ENCODE measurements around the gene PABPN1L. TPM values are rescaled to one million over a fixed set of nuclear protein-coding genes. Genes with fewer than 3 reads are reported as not detected.

PABPN1L gene
- total and polyA plus RNA-seq, 8 donors, result 0.15 TPM; not detected in 7

DNA sequence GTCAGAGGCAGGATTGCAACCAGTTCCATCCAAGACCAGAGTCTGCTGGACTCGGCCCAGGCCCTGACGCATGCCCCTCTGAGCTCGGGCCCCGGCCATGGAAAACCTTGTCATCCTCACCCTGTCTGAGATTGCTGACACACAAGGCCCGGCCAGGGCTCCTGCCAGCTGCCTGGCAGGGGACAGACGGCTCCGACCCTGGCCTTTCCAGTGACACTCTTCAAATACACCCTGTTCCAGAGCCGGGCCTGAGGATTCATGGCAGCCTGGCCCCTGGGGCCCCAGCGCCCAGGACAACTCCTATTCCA, 3.2 kb upstream of the PABPN1L start:
- WGBS, 5 donors, result 76 to 100% (median 84%) methylated on average over 1 to 9 of the region's 9 CpGs
- intact Hi-C loops (cut with DNase I; ENCODE audit: low total_unique reads), result no loop called here
- peaks cover 0 to 9% (median 7%) of the 10 kb centered on the region in 4 donors for H3K4me1 ChIP-seq
- H3K9me3 ChIP-seq, result no peaks in the 10 kb centered on the region
- H3K4me3 ChIP-seq, result no peak overlapping the region
- peaks cover 0 to 74% (median 37%) of the 10 kb centered on the region in 3 donors for H3K27me3 ChIP-seq
- TF ChIP-seq POLR2A (IDR thresholded peaks at IDR 0.05), result no peak
- TF ChIP-seq, protein P1, sequence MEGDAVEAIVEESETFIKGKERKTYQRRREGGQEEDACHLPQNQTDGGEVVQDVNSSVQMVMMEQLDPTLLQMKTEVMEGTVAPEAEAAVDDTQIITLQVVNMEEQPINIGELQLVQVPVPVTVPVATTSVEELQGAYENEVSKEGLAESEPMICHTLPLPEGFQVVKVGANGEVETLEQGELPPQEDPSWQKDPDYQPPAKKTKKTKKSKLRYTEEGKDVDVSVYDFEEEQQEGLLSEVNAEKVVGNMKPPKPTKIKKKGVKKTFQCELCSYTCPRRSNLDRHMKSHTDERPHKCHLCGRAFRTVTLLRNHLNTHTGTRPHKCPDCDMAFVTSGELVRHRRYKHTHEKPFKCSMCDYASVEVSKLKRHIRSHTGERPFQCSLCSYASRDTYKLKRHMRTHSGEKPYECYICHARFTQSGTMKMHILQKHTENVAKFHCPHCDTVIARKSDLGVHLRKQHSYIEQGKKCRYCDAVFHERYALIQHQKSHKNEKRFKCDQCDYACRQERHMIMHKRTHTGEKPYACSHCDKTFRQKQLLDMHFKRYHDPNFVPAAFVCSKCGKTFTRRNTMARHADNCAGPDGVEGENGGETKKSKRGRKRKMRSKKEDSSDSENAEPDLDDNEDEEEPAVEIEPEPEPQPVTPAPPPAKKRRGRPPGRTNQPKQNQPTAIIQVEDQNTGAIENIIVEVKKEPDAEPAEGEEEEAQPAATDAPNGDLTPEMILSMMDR (IDR thresholded peaks at IDR 0.05), result no peak
- TF ChIP-seq POLR2AphosphoS5 (IDR thresholded peaks at IDR 0.05), result no peak
- no peak for TF ChIP-seq EP300 (IDR thresholded peaks at IDR 0.05)
- no peaks in the 10 kb centered on the region for H3K36me3 ChIP-seq
- DNase-seq, result no peak
- no peak overlapping the region for H3K27ac ChIP-seq

DNA sequence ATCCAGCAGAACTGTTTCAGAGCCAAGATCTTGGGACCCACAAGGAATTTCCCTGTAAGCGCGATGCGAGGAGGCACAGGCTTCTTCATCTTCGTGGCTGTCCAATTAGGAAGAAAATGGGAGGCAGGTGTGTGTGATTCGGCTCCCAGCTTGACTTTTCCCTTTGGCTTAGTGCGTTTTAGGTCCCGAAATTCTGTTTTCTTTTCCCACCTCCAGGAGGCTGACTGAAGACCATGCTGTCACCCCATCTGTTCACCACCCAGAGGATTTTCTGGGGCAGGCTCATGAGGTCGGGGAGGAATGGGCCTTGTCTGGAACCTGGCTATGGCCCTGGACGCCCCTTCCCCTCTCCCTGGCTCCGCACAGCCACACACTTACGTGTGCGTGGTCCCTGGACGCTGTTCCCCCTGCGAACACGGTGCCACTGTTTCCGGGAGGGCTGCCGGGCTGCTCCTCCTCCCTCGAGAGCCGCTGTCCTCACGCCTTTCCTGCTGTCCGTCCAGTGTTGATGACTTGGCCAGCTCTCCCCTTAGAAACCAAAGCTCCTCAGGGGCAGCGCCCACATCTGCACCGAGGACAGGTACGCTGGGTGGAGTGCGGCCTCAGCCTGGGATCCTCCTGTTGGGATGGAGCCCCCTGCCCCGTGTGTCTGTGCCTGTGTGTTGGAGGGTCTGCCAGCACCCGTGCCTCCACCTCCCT, 2.7 kb upstream of the PABPN1L start:
- no peaks in the 10 kb centered on the region for H3K36me3 ChIP-seq
- DNase-seq, result no peak
- no peak for TF ChIP-seq POLR2A (IDR thresholded peaks at IDR 0.05)
- H3K27me3 ChIP-seq, result peaks cover 0 to 74% (median 37%) of the 10 kb centered on the region in 3 donors
- H3K4me3 ChIP-seq, result no peak overlapping the region
- 80 to 88% (median 86%) methylated on average over 26 to 27 of the region's 27 CpGs for WGBS, 5 donors
- H3K4me1 ChIP-seq, result peaks cover 0 to 9% (median 7%) of the 10 kb centered on the region in 4 donors
- intact Hi-C loops (cut with DNase I; ENCODE audit: low total_unique reads), result no loop called here
- H3K27ac ChIP-seq, result no peak overlapping the region
- H3K9me3 ChIP-seq, result no peaks in the 10 kb centered on the region

DNA sequence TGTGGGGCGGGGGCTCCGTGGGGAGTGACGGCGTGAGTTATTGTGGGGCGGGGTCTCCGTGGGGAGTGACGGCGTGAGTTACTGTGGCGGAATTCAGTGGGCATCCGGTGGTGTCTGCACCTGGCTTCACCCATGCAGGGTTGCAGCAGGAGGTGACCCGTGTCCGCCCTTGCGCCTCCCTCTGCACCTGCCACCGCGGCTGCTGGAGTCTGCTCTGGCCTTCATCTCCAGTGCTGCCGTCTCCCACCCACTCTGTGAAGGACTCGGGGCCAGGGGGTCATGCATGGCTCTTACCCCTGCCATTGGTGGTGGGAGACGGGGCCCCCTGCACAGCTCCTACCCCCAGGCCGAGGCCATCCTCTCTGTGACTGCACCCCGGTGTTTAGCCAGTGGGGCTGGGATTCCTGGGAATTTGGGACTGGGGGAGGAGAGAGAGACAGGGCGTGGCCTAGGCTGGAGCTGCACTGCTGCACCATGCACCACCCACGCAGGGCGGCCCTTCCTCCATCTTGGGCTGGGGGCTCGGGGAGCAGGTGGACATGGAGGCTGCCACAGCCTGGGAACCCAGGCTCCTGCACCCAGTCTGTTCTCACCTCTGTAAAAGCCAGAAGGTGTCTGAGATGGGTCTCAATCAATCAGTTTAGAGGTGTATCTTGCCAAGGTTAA, 1.3 kb upstream of the PABPN1L start:
- Histone ChIP-seq H3K4me3 (no peak overlapping the region), H3K4me1 (peaks cover 0 to 9% (median 7%) of the 10 kb centered on the region in 4 donors), H3K27ac (no peak overlapping the region), H3K9me3 (no peaks in the 10 kb centered on the region), H3K27me3 (peaks cover 0 to 61% (median 35%) of the 10 kb centered on the region in 3 donors), H3K36me3 (peaks cover under 1 to 11% (median 7%) of the 10 kb centered on the region in 4 donors)
- 82 to 93% (median 85%) methylated on average over 12 to 24 of the region's 24 CpGs for WGBS, 5 donors
- TF ChIP-seq POLR2A (IDR thresholded peaks at IDR 0.05) (no peak), POLR2AphosphoS5 (IDR thresholded peaks at IDR 0.05) (no peak), EP300 (IDR thresholded peaks at IDR 0.05) (no peak)
- TF ChIP-seq, protein P1 (IDR thresholded peaks at IDR 0.05), result no peak
- intact Hi-C loops (cut with DNase I; ENCODE audit: low total_unique reads), result no loop called here
- no peak for DNase-seq

DNA sequence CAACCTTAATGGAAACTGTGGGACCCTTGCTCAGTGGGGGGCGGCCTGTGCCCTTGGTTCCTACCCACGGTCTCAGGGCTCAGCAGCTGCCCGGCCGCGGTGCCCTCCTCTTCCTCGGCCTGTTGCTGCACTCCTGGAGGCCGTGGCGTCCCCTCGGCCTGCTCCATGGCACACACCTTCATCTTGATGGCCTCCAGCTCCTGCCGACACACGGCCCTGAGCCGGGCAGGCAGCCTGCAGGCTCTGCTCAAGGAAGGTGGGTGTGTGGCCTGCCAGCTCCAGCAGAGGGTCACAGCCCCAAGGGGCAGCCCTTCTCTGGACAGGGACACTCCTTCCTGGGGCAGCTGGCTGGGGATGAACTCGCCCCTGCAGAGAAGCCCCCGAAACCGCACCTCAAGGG, 718 bp downstream of the PABPN1L start:
- Histone ChIP-seq H3K36me3 (peaks cover 18 to 31% (median 27%) of the 10 kb centered on the region in 4 donors), H3K27ac (no peak overlapping the region), H3K4me1 (peaks cover 0 to 3% (median 1%) of the 10 kb centered on the region in 4 donors), H3K4me3 (no peak overlapping the region), H3K27me3 (peaks cover 0 to 42% (median 16%) of the 10 kb centered on the region in 3 donors), H3K9me3 (no peaks in the 10 kb centered on the region)
- intact Hi-C loops (cut with DNase I; ENCODE audit: low total_unique reads), result no loop called here
- 72 to 93% (median 79%) methylated on average over 8 to 15 of the region's 15 CpGs for WGBS, 5 donors
- no peak for DNase-seq
- TF ChIP-seq EP300 (IDR thresholded peaks at IDR 0.05), result no peak
- TF ChIP-seq, protein P1 (IDR thresholded peaks at IDR 0.05), result no peak
- TF ChIP-seq POLR2A (IDR thresholded peaks at IDR 0.05), result no peak
- TF ChIP-seq POLR2AphosphoS5 (IDR thresholded peaks at IDR 0.05), result no peak

DNA sequence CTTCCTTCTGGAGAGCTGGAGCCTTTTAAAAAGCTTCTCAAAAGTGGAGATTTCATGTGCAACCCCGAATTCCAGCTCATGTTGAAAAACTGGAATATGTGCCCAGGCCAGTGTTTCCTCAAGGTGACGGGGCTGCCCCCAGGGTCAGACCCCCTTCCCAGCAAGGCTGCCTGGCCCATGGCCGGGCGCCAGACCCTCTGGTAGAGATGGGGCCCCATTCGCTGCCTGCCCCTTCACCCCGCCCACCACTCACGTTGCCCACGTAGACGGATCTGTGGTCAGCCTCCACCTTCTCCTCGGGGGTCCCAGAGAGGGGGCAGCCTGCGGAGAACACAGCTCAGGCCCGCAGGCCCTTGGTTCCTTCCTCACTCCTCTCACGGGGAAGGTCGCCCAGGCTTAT, 1.1 kb downstream of the PABPN1L start:
- TF ChIP-seq, protein P1 (IDR thresholded peaks at IDR 0.05), result no peak
- TF ChIP-seq POLR2A (IDR thresholded peaks at IDR 0.05) (no peak), POLR2AphosphoS5 (IDR thresholded peaks at IDR 0.05) (no peak)
- DNase-seq, result no peak
- Histone ChIP-seq H3K9me3 (no peaks in the 10 kb centered on the region), H3K27ac (no peak overlapping the region), H3K36me3 (peaks cover 22 to 35% (median 31%) of the 10 kb centered on the region in 4 donors), H3K27me3 (peaks cover 0 to 38% (median 12%) of the 10 kb centered on the region in 3 donors), H3K4me1 (no peaks in the 10 kb centered on the region), H3K4me3 (no peak overlapping the region)
- 70 to 84% (median 75%) methylated on average over 14 of the region's 14 CpGs for WGBS, 5 donors
- intact Hi-C loops (cut with DNase I; ENCODE audit: low total_unique reads), result no loop called here

Data from stomach (tissue), 9 donors.